CD14-positive monocyte (primary cell): ENCODE measurements around the gene FRA10AC1. TPM values are rescaled to one million over a fixed set of nuclear protein-coding genes. Genes with fewer than 3 reads are reported as not detected.

Experiments
- DNase-seq, 3 donors: peaks; one replicate each; pipeline ENCODE4 v3.0.0-alpha.2; 2011 to 2022
- H2AFZ ChIP-seq: 2 replicates; pipeline ENCODE4 v1.6.0; 2012; ENCODE audit warnings: mild to moderate bottlenecking, low read depth, low read length, inconsistent platforms; ENCODE audit not compliant: insufficient read depth, poor library complexity, severe bottlenecking
- H3K27ac ChIP-seq, 2 donors: 1 replicate in 1 of 2; 2 replicates in 1 of 2; pipeline ENCODE4 v1.5.1; 2012 to 2013; ENCODE audit warnings: low read length in 2 of 2, control low read depth in 1 of 2, inconsistent platforms in 1 of 2, low read depth in 1 of 2, mild to moderate bottlenecking in 1 of 2
- H3K27me3 ChIP-seq, 2 donors: one replicate each; pipeline versions ENCODE4 v1.6.0 to v1.6.1; 2011 to 2013; ENCODE audit warnings: low read length in 2 of 2; ENCODE audit not compliant: control insufficient read depth in 2 of 2, insufficient read depth in 2 of 2
- H3K36me3 ChIP-seq, 2 donors: replicated peaks in 1 of 2; 1 replicate in 1 of 2; 2 replicates in 1 of 2; pipeline versions ENCODE4 v1.5.1 to v1.6.1; 2012 to 2013; ENCODE audit warnings: low read length in 2 of 2, control low read depth in 1 of 2, inconsistent platforms in 1 of 2, mild to moderate bottlenecking in 1 of 2; ENCODE audit not compliant: insufficient read depth in 2 of 2, control insufficient read depth in 1 of 2
- H3K4me1 ChIP-seq, 2 donors: 1 replicate in 1 of 2; 2 replicates in 1 of 2; pipeline versions ENCODE4 v1.5.1 to v1.6.1; 2012 to 2013; ENCODE audit warnings: low read length in 2 of 2, control low read depth in 1 of 2, inconsistent platforms in 1 of 2, mild to moderate bottlenecking in 1 of 2, moderate library complexity in 1 of 2; ENCODE audit not compliant: insufficient read depth in 2 of 2, control insufficient read depth in 1 of 2
- H3K4me2 ChIP-seq: replicated peaks from 2 replicates; pipeline ENCODE3; 2012; ENCODE audit warnings: low read length, moderate library complexity, mild to moderate bottlenecking; ENCODE audit not compliant: poor library complexity, severe bottlenecking; ENCODE audit errors: extremely low read depth
- H3K4me3 ChIP-seq, 3 experiments: fragments of 200-600 bp in 1 of 3; sonication (generic) in 1 of 3; replicated peaks in 1 of 3; 1 replicate in 2 of 3; 2 replicates in 1 of 3; pipeline ENCODE4 v1.5.1; 2011 to 2013; ENCODE audit warnings: low read length in 3 of 3, mild to moderate bottlenecking in 3 of 3, control low read depth in 2 of 3, low read depth in 2 of 3, inconsistent platforms in 1 of 3, moderate library complexity in 1 of 3
- H3K79me2 ChIP-seq: 2 replicates; pipeline ENCODE4 v1.6.0; 2012; ENCODE audit warnings: mild to moderate bottlenecking, control low read depth, inconsistent platforms, low read length, moderate library complexity; ENCODE audit not compliant: insufficient read depth
- H3K9ac ChIP-seq: 2 replicates; pipeline ENCODE4 v1.6.0; 2017; ENCODE audit warnings: low read length, mild to moderate bottlenecking; ENCODE audit not compliant: insufficient read depth, poor library complexity, severe bottlenecking
- H3K9me3 ChIP-seq, 2 donors: replicated peaks in 1 of 2; 1 replicate in 1 of 2; 2 replicates in 1 of 2; pipeline versions ENCODE4 v1.5.1 to v1.6.1; 2012 to 2013; ENCODE audit warnings: low read length in 2 of 2, control low read depth in 1 of 2; ENCODE audit not compliant: control insufficient read depth in 1 of 2, insufficient read depth in 1 of 2
- H4K20me1 ChIP-seq: 2 replicates; pipeline ENCODE4 v1.6.0; 2012; ENCODE audit warnings: mild to moderate bottlenecking, low read length, control low read depth, moderate library complexity; ENCODE audit not compliant: insufficient read depth
- H3K27ac Mint-ChIP-seq, 7 donors: one replicate each; pipeline ENCODE4 v1.8.0; 2020; ENCODE audit warnings: mild to moderate bottlenecking in 7 of 7, mixed read lengths in 7 of 7, moderate library complexity in 6 of 7, inconsistent platforms in 2 of 7
- H3K27me3 Mint-ChIP-seq, 3 donors: one replicate each; pipeline ENCODE4 v1.8.0; 2021 to 2022; ENCODE audit warnings: low read depth in 3 of 3, mild to moderate bottlenecking in 3 of 3, mixed read lengths in 3 of 3, moderate library complexity in 3 of 3, inconsistent platforms in 1 of 3
- H3K36me3 Mint-ChIP-seq, 2 donors: one replicate each; pipeline ENCODE4 v1.8.0; 2020; ENCODE audit warnings: mixed read lengths in 2 of 2, inconsistent platforms in 1 of 2, mild to moderate bottlenecking in 1 of 2
- H3K4me1 Mint-ChIP-seq: one replicate; pipeline ENCODE4 v1.8.0; 2020; ENCODE audit warnings: mild to moderate bottlenecking, mixed read lengths
- H3K4me3 Mint-ChIP-seq, 2 donors: one replicate each; pipeline ENCODE4 v1.8.0; 2020; ENCODE audit warnings: mild to moderate bottlenecking in 2 of 2, mixed read lengths in 2 of 2, moderate library complexity in 1 of 2
- H3K9me3 Mint-ChIP-seq, 7 donors: one replicate each; pipeline ENCODE4 v1.8.0; 2020 to 2022; ENCODE audit warnings: mixed read lengths in 7 of 7, mild to moderate bottlenecking in 6 of 7, moderate library complexity in 6 of 7, inconsistent platforms in 2 of 7
- WGBS: methylation state at CpG from one replicate; pipeline ENCODE4 v1.1.5; 2013; ENCODE audit warnings: missing lambda C conversion rate; ENCODE audit not compliant: insufficient coverage; 5-methylcytosine and 5-hydroxymethylcytosine counted together
- intact Hi-C, 2 donors: fragments of 100-400 bp; cut with micrococcal nuclease; formaldehyde crosslinking; loops; one replicate each; pipeline versions ENCODE4 v1.15.0 to v1.15.1; 2023
- polyA plus RNA-seq, 3 donors: library from polyadenylated mRNA; depleted of rRNA in 1 of 3; unstranded in 2 of 3; stranded (reverse) in 1 of 3; fragments of 300-500 nt in 2 of 3; fragments of >200 nt in 1 of 3; fragmentation: Illumina TruSeq in 2 of 3; gene quantifications; 1 replicate in 2 of 3; 2 replicates in 1 of 3; pipeline ENCODE4 v1.2.3, GENCODE V29; 2012 to 2021
- TF ChIP-seq, protein P1 (sequence below): fragments of 200-600 bp; IDR thresholded peaks from one replicate; pipeline ENCODE4 v1.8.0; 2022; ENCODE audit warnings: antibody characterized with exemption, mild to moderate bottlenecking

FRA10AC1 gene
- polyA plus RNA-seq, 3 donors: 0.95 to 7.2 (median 2.0) TPM

DNA sequence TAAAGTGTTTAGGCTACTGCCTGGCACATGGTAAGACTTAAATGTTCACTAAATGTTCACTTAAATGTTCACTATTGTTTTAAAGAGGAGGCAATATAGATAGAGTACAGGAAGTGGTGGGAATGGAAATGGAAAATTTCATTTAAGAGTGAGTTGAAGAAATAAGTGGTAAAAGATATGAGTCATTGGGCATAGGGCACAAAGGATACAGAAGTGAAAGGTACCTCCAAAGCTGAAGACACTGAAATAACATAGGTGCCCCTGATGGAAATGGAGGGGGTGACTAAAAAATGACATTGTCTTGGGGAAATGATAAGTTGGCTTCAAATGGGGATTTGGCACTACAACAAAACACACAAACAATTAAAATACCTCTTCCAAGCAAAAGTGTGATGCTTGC, 5.2 kb upstream of the FRA10AC1 start:
- no peak overlapping the region for H2AFZ ChIP-seq
- H3K9me3 Mint-ChIP-seq: no peaks in the 10 kb centered on the region
- TF ChIP-seq, protein P1, sequence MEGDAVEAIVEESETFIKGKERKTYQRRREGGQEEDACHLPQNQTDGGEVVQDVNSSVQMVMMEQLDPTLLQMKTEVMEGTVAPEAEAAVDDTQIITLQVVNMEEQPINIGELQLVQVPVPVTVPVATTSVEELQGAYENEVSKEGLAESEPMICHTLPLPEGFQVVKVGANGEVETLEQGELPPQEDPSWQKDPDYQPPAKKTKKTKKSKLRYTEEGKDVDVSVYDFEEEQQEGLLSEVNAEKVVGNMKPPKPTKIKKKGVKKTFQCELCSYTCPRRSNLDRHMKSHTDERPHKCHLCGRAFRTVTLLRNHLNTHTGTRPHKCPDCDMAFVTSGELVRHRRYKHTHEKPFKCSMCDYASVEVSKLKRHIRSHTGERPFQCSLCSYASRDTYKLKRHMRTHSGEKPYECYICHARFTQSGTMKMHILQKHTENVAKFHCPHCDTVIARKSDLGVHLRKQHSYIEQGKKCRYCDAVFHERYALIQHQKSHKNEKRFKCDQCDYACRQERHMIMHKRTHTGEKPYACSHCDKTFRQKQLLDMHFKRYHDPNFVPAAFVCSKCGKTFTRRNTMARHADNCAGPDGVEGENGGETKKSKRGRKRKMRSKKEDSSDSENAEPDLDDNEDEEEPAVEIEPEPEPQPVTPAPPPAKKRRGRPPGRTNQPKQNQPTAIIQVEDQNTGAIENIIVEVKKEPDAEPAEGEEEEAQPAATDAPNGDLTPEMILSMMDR: no peak

DNA sequence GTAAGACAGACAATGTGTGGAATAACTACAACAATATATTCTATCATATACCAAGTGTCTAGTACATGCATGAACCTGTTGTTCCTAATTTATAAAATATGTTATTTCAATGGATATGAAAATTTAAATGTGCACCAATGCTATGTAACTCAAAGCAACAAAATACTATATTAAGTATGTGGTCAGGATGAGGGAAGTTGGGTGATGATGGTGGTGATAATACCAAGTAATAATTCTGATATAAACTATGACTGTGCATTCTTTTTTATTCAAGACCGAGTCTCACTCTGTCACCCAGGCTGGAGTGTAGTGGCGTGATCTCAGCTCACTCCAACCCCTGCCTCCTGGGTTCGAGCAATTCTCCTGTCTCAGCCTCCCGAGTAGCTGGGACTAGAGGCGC, 2.1 kb upstream of the FRA10AC1 start:
- Histone ChIP-seq H3K79me2 (peaks cover 10% of the 10 kb centered on the region), H3K4me1 (peaks cover 14 to 17% of the 10 kb centered on the region in 2 donors), H3K36me3 (peaks cover 2 to 8% of the 10 kb centered on the region in 2 donors), H3K4me3 (no peak overlapping the region), H2AFZ (no peak overlapping the region), H3K4me2 (no peak overlapping the region), H3K27ac (no peak overlapping the region), H3K9me3 (no peaks in the 10 kb centered on the region), H3K27me3 (no peaks in the 10 kb centered on the region), H3K9ac (no peak overlapping the region), H4K20me1 (no peaks in the 10 kb centered on the region)
- intact Hi-C loops: loop anchor here (5.0 kb wide), 5 partner anchors 38 to 618 kb away; no protein-coding TSS in a partner anchor
- Mint-ChIP-seq H3K27me3 (peaks cover 5 to 12% (median 7%) of the 10 kb centered on the region in 3 donors), H3K27ac (no peak overlapping the region), H3K36me3 (peaks cover 1 to 6% of the 10 kb centered on the region in 2 donors), H3K4me1 (peaks cover 4% of the 10 kb centered on the region), H3K9me3 (no peaks in the 10 kb centered on the region), H3K4me3 (no peak overlapping the region)
- WGBS: 77% methylated on average over 3 of the region's 5 CpGs
- DNase-seq: no peak
- TF ChIP-seq, protein P1: no peak

More for the DNA sequence above, 5.2 kb upstream of the FRA10AC1 start:
- Histone ChIP-seq H3K4me3 (no peak overlapping the region), H3K4me1 (peaks cover 5% of the 10 kb centered on the region in 2 donors), H3K9me3 (no peaks in the 10 kb centered on the region), H3K9ac (no peak overlapping the region), H3K27me3 (no peaks in the 10 kb centered on the region), H4K20me1 (no peaks in the 10 kb centered on the region), H3K27ac (no peak overlapping the region), H3K79me2 (no peaks in the 10 kb centered on the region), H3K4me2 (no peak overlapping the region), H3K36me3 (no peaks in the 10 kb centered on the region)
- Mint-ChIP-seq H3K27ac (no peak overlapping the region), H3K36me3 (no peaks in the 10 kb centered on the region), H3K27me3 (peaks cover 5 to 12% (median 7%) of the 10 kb centered on the region in 3 donors), H3K4me3 (no peak overlapping the region), H3K4me1 (peaks cover 4% of the 10 kb centered on the region)
- no peak for DNase-seq
- intact Hi-C loops: no loop called here
